Testis (tissue), 2 donors: ENCODE measurements around the gene CFAP77.

ENCODE experiments used
- POLR2A ChIP-seq: fragments of 450-650 bp; IDR thresholded peaks from one replicate; pipeline ENCODE4 v1.6.1; 2017; ENCODE audit warnings: antibody characterized with exemption, mild to moderate bottlenecking, moderate library complexity
- TF ChIP-seq, protein P1 (sequence below), 3 experiments: fragments of 450-650 bp in 2 of 3; fragments of 200-600 bp in 1 of 3; sonication (generic) in 1 of 3; IDR thresholded peaks; one replicate each; pipeline ENCODE4 v1.5.1; 2016 to 2019; ENCODE audit warnings: antibody characterized with exemption in 3 of 3, mild to moderate bottlenecking in 2 of 3, moderate library complexity in 1 of 3

DNA sequence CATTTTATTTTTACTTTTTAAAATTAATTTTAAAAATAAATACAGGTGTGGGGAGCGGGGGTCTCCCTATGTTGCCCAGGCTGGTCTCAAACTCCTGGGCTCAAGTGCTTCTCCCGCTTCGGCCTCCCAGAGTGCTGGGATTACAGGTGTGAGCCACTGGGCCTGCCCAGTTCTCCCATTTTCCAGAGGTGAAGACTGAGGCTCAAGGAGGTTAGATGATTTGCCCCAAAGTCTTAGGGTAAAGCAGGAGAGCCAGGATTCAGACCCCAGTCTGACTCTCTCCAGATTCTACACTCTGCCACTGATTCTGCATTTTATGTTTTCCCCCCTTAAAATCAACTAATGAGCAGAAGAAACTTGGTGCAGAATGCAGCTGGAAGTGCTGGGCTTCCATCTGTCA is 36.9 kb downstream of the CFAP77 start:
- TF ChIP-seq, protein P1, sequence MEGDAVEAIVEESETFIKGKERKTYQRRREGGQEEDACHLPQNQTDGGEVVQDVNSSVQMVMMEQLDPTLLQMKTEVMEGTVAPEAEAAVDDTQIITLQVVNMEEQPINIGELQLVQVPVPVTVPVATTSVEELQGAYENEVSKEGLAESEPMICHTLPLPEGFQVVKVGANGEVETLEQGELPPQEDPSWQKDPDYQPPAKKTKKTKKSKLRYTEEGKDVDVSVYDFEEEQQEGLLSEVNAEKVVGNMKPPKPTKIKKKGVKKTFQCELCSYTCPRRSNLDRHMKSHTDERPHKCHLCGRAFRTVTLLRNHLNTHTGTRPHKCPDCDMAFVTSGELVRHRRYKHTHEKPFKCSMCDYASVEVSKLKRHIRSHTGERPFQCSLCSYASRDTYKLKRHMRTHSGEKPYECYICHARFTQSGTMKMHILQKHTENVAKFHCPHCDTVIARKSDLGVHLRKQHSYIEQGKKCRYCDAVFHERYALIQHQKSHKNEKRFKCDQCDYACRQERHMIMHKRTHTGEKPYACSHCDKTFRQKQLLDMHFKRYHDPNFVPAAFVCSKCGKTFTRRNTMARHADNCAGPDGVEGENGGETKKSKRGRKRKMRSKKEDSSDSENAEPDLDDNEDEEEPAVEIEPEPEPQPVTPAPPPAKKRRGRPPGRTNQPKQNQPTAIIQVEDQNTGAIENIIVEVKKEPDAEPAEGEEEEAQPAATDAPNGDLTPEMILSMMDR (IDR thresholded peaks at IDR 0.05) = no peak
- no peak for TF ChIP-seq POLR2A
